ENCODE measurements around the gene TMPRSS11B.

The TMPRSS11B gene

GRCh38 chr4:68184923-68185322, 60.6 kb downstream of the TMPRSS11B start:
- Histone ChIP-seq H3K27ac (ENCODE audit: extremely low read depth, low read depth, low read length) (no peak overlapping the region), H3K4me1 (ENCODE audit: control insufficient read depth, insufficient read depth, low read length) (no peaks in the 10 kb centered on the region), H3K4me3 (ENCODE audit: low read depth, low read length) (no peak overlapping the region), H3K36me3 (ENCODE audit: control insufficient read depth in 2 of 2, insufficient read depth in 1 of 2, low read length in 2 of 2) (no peaks in the 10 kb centered on the region), H3K9me3 (ENCODE audit: control insufficient read depth, insufficient read depth, low read depth, low read length) (no peaks in the 10 kb centered on the region)
- no peak for TF ChIP-seq ZSCAN23 (tag by site-specific recombination; IDR thresholded peaks at IDR 0.05)
- TF ChIP-seq ZNF223 (tag by site-specific recombination; IDR thresholded peaks at IDR 0.05) = no peak
- TF ChIP-seq PRDM6 (tag by site-specific recombination; IDR thresholded peaks at IDR 0.05) = no peak
- TF ChIP-seq ZBTB44 (tag by site-specific recombination; IDR thresholded peaks at IDR 0.05) = no peak
- no peak for TF ChIP-seq ZBTB10 (tag by site-specific recombination; IDR thresholded peaks at IDR 0.05)
- TF ChIP-seq ZNF785 (tag by site-specific recombination; IDR thresholded peaks at IDR 0.05) = no peak
- TF ChIP-seq KLF17 (tag by site-specific recombination; IDR thresholded peaks at IDR 0.05) = no peak
- TF ChIP-seq ZNF175 (tag by site-specific recombination; IDR thresholded peaks at IDR 0.05) = no peak
- no peak for TF ChIP-seq ZNF555 (tag by site-specific recombination; conservative IDR thresholded peaks at IDR 0.05)
- no peak for TF ChIP-seq ZNF645 (tag by site-specific recombination; IDR thresholded peaks at IDR 0.05)
- no peak for TF ChIP-seq ZNF510 (tag by site-specific recombination; IDR thresholded peaks at IDR 0.05; ENCODE audit: insufficient replicate concordance)
- no peak for TF ChIP-seq ZNF10 (tag by site-specific recombination; IDR thresholded peaks at IDR 0.05)
- TF ChIP-seq KLF7 (tag by site-specific recombination; IDR thresholded peaks at IDR 0.05; ENCODE audit: borderline replicate concordance) = no peak
- no peak for TF ChIP-seq ZNF768 (tag by site-specific recombination; IDR thresholded peaks at IDR 0.05)
- TF ChIP-seq ZBTB20 (tag by site-specific recombination; IDR thresholded peaks at IDR 0.05) = no peak
- TF ChIP-seq ZNF404 (tag by site-specific recombination; IDR thresholded peaks at IDR 0.05) = no peak
- no peak for TF ChIP-seq ZSCAN30 (tag by site-specific recombination; IDR thresholded peaks at IDR 0.05)
- ChIA-PET POLR2A (no interaction called here), CTCF (no interaction called here)

- Histone ChIP-seq H3K36me3 (ENCODE audit: control insufficient read depth in 2 of 2, insufficient read depth in 1 of 2, low read length in 2 of 2) (no peaks in the 10 kb centered on the region), H3K27ac (ENCODE audit: extremely low read depth, low read depth, low read length) (no peak overlapping the region), H3K4me3 (ENCODE audit: low read depth, low read length) (no peak overlapping the region), H3K4me1 (ENCODE audit: control insufficient read depth, insufficient read depth, low read length) (no peaks in the 10 kb centered on the region), H3K9me3 (ENCODE audit: control insufficient read depth, insufficient read depth, low read depth, low read length) (no peaks in the 10 kb centered on the region)
- ChIA-PET CTCF (no interaction called here), POLR2A (no interaction called here)
- TF ChIP-seq GLIS1 (tag by site-specific recombination; IDR thresholded peaks at IDR 0.05) = no peak
- no peak for TF ChIP-seq ZBTB7A (tag by site-specific recombination; IDR thresholded peaks at IDR 0.05; ENCODE audit: low read depth)
- no peak for TF ChIP-seq ZNF280C (tag by site-specific recombination; IDR thresholded peaks at IDR 0.05)
- no peak for TF ChIP-seq ZNF473 (tag by site-specific recombination; IDR thresholded peaks at IDR 0.05)
These were observed 62.1 kb downstream of the TMPRSS11B start for GRCh38 chr4:68183417-68183816.

All from HEK293 (cell line).